HepG2 (cell line): Measurements from ENCODE around the gene HOXB2. TPM values are rescaled to one million over a fixed set of nuclear protein-coding genes. Genes with fewer than 3 reads are reported as not detected.
A peak's percentile ranks its signal among the peaks of the same experiment; 100 is the strongest.

Source experiments
- CBX2 ChIP-seq, 2 experiments: fragments of 200-600 bp in 1 of 2; sonication (generic); formaldehyde crosslinking in 1 of 2; IDR thresholded peaks; 2 replicates each; pipeline versions ENCODE4 v1.7.0 to v1.8.1; 2018 to 2022; ENCODE audit warnings: low read depth in 2 of 2, low read length in 1 of 2, mild to moderate bottlenecking in 1 of 2, missing genetic modification reagents in 1 of 2
- ESRRA ChIP-seq: sonication (generic); formaldehyde crosslinking; IDR thresholded peaks from 2 replicates; pipeline ENCODE4 v1.5.1; 2020; ENCODE audit warnings: mild to moderate bottlenecking, low read depth, missing genetic modification reagents
- FOXK1 ChIP-seq: sonication (generic); formaldehyde crosslinking; IDR thresholded peaks from 2 replicates; pipeline ENCODE4 v1.4.0; 2020; ENCODE audit warnings: low read depth, missing genetic modification reagents, borderline replicate concordance
- JARID2 ChIP-seq: sonication (generic); formaldehyde crosslinking; IDR thresholded peaks from 2 replicates; pipeline ENCODE4 v1.8.1; 2023; ENCODE audit warnings: missing genetic modification reagents, inconsistent platforms; ENCODE audit not compliant: insufficient replicate concordance
- KDM2A ChIP-seq: sonication (generic); formaldehyde crosslinking; IDR thresholded peaks from 2 replicates; pipeline ENCODE4 v1.4.0; 2020; ENCODE audit warnings: low read depth, missing genetic modification reagents, borderline replicate concordance
- MYC ChIP-seq: sonication (generic); formaldehyde crosslinking; IDR thresholded peaks from 2 replicates; pipeline ENCODE4 v1.9.0; 2021; ENCODE audit warnings: missing genetic modification reagents, borderline replicate concordance
- NFKB2 ChIP-seq: sonication (generic); formaldehyde crosslinking; IDR thresholded peaks from 2 replicates; pipeline ENCODE4 v1.4.0; 2020; ENCODE audit warnings: missing genetic modification reagents, borderline replicate concordance
- PAWR ChIP-seq: sonication (generic); formaldehyde crosslinking; IDR thresholded peaks from 2 replicates; pipeline ENCODE4 v1.4.0; 2020; ENCODE audit warnings: missing genetic modification reagents, mild to moderate bottlenecking, borderline replicate concordance
- PHF20 ChIP-seq: sonication (generic); formaldehyde crosslinking; IDR thresholded peaks from 2 replicates; pipeline ENCODE4 v1.5.0; 2020; ENCODE audit warnings: mild to moderate bottlenecking, missing genetic modification reagents
- SMC3 ChIP-seq: IDR thresholded peaks from 2 replicates; pipeline ENCODE4 v1.6.1; 2011; ENCODE audit warnings: low read length, improper control_type of control experiment
- ZBTB42 ChIP-seq: sonication (generic); formaldehyde crosslinking; IDR thresholded peaks from 2 replicates; pipeline ENCODE4 v1.5.0; 2020; ENCODE audit warnings: mild to moderate bottlenecking, missing genetic modification reagents
- polyA plus RNA-seq, 8 experiments: library from polyadenylated mRNA; depleted of rRNA in 3 of 8; stranded (reverse) in 7 of 8; unstranded in 1 of 8; fragments of >200 nt; fragmentation: Illumina TruSeq in 4 of 8; extraction: Trizol in 4 of 8; gene quantifications; 2 replicates each; pipeline versions ENCODE4 v1.2.1 to v1.2.3, GENCODE V29; 2011 to 2016; ENCODE audit warnings: low read depth in 4 of 8, missing spikeins in 1 of 8, mixed read lengths in 1 of 8; ENCODE audit not compliant: insufficient read depth in 1 of 8
- total RNA-seq, 5 experiments: library from RNA; depleted of rRNA; stranded (reverse); fragments of >200 nt; fragmentation: Illumina TruSeq; extraction: Trizol; gene quantifications; 2 replicates each; pipeline ENCODE4 v1.2.3, GENCODE V29; 2016; ENCODE audit warnings: low read depth in 1 of 5
- TF ChIP-seq, protein P1 (sequence below): sonication (generic); formaldehyde crosslinking; IDR thresholded peaks from 2 replicates; pipeline ENCODE4 v1.4.0; 2020; ENCODE audit warnings: mild to moderate bottlenecking, missing genetic modification reagents
- TF ChIP-seq, protein P2 (sequence below): sonication (generic); formaldehyde crosslinking; IDR thresholded peaks from one replicate; pipeline ENCODE4 v1.5.1; 2020; ENCODE audit warnings: mild to moderate bottlenecking, missing genetic modification reagents; ENCODE audit errors: not compliant biosample characterization
- TF ChIP-seq, protein P3 (sequence below): sonication (generic); formaldehyde crosslinking; IDR thresholded peaks from 2 replicates; pipeline ENCODE4 v1.4.0; 2020; ENCODE audit warnings: missing genetic modification reagents

HOXB2 gene
- total and polyA plus RNA-seq, 2 of the 13 experiments (the other 11 are each of a cell fraction or from before 2014, with no cell fraction given): not detected

DNA sequence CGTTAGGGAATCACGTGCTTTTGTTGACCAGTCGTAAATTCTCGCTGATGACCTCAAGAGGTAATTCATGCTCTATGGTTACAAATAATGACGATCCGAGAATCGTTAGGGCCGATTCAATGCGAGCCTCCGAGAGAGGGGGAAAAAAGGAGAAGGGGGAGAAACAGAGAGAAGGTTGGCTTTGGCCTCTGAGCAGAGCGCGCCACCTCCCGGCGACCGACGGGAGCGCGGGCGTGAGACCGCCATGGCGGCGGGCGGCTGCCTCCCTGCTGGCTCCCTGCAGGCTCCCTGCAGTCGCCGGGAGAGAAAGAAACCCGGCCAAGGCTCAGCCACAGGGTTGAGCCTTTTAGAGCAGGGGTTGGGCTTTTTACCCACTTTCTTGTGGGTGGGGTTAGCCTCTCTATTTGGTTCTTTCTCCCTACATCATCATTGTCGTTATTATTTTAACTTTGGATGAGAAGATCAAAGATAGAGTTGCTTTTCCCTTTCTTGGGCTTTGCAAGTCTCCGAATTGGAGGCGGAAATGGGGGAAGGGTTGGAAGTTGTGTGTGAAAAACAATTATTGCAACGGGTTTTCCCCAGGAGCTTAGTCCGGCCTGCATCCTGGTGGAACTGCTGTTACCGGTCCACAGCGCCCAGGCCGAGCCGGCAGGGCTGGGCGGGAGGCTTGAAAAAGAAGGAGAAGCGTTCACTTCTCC lies 49.1 kb upstream of the HOXB2 start (continued):
- no peak for TF ChIP-seq MYC
- no peak for TF ChIP-seq ESRRA
- no peak for TF ChIP-seq JARID2 (CRISPR knock-in tag)
- TF ChIP-seq, protein P1, sequence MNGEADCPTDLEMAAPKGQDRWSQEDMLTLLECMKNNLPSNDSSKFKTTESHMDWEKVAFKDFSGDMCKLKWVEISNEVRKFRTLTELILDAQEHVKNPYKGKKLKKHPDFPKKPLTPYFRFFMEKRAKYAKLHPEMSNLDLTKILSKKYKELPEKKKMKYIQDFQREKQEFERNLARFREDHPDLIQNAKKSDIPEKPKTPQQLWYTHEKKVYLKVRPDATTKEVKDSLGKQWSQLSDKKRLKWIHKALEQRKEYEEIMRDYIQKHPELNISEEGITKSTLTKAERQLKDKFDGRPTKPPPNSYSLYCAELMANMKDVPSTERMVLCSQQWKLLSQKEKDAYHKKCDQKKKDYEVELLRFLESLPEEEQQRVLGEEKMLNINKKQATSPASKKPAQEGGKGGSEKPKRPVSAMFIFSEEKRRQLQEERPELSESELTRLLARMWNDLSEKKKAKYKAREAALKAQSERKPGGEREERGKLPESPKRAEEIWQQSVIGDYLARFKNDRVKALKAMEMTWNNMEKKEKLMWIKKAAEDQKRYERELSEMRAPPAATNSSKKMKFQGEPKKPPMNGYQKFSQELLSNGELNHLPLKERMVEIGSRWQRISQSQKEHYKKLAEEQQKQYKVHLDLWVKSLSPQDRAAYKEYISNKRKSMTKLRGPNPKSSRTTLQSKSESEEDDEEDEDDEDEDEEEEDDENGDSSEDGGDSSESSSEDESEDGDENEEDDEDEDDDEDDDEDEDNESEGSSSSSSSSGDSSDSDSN (CRISPR knock-in tag): 0 out of 2 replicates have a peak, but pooled peaks have one; percentile 18
- TF ChIP-seq ZBTB42: no peak
- no peak for TF ChIP-seq PHF20
- TF ChIP-seq KDM2A (CRISPR knock-in tag): peak; percentile 71; the same call in 1 of the 2 replicates
- TF ChIP-seq PAWR: no peak
- peak; percentile 29; the same call in 1 of the 2 replicates for TF ChIP-seq NFKB2 (CRISPR knock-in tag)
- peak; percentile 42; the same call in 1 of the 2 replicates for TF ChIP-seq SMC3
- 0 out of 2 replicates have a peak, but pooled peaks have one; percentile 18 for TF ChIP-seq FOXK1 (CRISPR knock-in tag)
- peak; percentile 57; the same call in 1 of the 2 replicates for TF ChIP-seq CBX2 (IDR thresholded peaks at IDR 0.05; ENCODE audit: low read depth, low read length)
- no peak for TF ChIP-seq CBX2 (CRISPR knock-in tag; IDR thresholded peaks at IDR 0.05; ENCODE audit: low read depth)
- TF ChIP-seq, protein P2, sequence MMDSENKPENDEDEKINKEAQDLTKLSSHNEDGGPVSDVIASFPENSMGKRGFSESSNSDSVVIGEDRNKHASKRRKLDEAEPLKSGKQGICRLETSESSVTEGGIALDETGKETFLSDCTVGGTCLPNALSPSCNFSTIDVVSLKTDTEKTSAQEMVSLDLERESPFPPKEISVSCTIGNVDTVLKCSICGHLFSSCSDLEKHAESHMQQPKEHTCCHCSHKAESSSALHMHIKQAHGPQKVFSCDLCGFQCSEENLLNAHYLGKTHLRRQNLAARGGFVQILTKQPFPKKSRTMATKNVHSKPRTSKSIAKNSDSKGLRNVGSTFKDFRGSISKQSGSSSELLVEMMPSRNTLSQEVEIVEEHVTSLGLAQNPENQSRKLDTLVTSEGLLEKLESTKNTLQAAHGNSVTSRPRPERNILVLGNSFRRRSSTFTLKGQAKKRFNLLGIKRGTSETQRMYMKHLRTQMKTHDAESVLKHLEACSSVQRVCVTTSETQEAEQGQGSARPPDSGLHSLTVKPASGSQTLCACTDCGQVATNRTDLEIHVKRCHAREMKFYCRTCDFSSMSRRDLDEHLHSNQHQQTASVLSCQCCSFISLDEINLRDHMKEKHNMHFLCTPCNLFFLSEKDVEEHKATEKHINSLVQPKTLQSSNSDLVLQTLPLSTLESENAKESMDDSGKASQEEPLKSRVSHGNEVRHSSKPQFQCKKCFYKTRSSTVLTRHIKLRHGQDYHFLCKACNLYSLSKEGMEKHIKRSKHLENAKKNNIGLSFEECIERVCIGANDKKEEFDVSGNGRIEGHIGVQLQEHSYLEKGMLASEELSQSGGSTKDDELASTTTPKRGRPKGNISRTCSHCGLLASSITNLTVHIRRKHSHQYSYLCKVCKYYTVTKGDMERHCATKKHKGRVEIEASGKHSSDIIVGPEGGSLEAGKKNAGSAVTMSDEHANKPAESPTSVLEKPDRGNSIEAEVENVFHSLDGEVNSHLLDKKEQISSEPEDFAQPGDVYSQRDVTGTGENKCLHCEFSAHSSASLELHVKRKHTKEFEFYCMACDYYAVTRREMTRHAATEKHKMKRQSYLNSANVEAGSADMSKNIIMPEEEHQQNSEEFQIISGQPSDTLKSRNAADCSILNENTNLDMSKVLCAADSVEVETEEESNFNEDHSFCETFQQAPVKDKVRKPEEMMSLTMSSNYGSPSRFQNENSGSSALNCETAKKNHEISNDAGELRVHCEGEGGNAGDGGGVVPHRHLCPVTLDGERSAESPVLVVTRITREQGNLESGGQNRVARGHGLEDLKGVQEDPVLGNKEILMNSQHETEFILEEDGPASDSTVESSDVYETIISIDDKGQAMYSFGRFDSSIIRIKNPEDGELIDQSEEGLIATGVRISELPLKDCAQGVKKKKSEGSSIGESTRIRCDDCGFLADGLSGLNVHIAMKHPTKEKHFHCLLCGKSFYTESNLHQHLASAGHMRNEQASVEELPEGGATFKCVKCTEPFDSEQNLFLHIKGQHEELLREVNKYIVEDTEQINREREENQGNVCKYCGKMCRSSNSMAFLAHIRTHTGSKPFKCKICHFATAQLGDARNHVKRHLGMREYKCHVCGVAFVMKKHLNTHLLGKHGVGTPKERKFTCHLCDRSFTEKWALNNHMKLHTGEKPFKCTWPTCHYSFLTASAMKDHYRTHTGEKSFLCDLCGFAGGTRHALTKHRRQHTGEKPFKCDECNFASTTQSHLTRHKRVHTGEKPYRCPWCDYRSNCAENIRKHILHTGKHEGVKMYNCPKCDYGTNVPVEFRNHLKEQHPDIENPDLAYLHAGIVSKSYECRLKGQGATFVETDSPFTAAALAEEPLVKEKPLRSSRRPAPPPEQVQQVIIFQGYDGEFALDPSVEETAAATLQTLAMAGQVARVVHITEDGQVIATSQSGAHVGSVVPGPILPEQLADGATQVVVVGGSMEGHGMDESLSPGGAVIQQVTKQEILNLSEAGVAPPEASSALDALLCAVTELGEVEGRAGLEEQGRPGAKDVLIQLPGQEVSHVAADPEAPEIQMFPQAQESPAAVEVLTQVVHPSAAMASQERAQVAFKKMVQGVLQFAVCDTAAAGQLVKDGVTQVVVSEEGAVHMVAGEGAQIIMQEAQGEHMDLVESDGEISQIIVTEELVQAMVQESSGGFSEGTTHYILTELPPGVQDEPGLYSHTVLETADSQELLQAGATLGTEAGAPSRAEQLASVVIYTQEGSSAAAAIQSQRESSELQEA (CRISPR knock-in tag): no peak
- TF ChIP-seq, protein P3, sequence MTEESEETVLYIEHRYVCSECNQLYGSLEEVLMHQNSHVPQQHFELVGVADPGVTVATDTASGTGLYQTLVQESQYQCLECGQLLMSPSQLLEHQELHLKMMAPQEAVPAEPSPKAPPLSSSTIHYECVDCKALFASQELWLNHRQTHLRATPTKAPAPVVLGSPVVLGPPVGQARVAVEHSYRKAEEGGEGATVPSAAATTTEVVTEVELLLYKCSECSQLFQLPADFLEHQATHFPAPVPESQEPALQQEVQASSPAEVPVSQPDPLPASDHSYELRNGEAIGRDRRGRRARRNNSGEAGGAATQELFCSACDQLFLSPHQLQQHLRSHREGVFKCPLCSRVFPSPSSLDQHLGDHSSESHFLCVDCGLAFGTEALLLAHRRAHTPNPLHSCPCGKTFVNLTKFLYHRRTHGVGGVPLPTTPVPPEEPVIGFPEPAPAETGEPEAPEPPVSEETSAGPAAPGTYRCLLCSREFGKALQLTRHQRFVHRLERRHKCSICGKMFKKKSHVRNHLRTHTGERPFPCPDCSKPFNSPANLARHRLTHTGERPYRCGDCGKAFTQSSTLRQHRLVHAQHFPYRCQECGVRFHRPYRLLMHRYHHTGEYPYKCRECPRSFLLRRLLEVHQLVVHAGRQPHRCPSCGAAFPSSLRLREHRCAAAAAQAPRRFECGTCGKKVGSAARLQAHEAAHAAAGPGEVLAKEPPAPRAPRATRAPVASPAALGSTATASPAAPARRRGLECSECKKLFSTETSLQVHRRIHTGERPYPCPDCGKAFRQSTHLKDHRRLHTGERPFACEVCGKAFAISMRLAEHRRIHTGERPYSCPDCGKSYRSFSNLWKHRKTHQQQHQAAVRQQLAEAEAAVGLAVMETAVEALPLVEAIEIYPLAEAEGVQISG (CRISPR knock-in tag): no peak
